ENCODE results near the gene CD33. TPM values are rescaled to one million over a fixed set of nuclear protein-coding genes. Genes with fewer than 3 reads are reported as not detected.

The CD33 gene
- total RNA-seq, 1 experiment from 2014 or later, result not detected

DNA sequence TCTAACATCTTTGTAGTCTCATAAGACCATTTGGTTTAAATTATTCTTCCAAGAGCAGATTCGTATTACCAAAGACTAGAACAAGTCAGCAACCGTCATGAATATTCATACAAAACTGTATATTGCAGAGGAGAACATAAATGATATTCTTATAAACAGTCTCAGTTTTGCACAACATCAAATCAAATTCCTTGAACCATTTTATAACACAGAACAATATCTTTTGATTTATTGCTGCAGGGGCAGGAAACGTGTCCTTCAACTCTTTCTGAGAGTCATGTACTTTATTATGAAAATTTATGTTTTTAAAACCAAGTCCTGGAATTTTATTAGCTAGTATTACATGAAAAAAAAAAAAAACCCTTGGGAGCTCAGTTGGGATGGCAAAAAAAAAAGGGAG, 52.2 kb downstream of the CD33 start:
- Histone ChIP-seq H3K4me3 (ENCODE audit: low read depth, low read length, poor library complexity, severe bottlenecking) (no peak overlapping the region), H3K9me3 (ENCODE audit: low read depth, low read length, poor library complexity, severe bottlenecking) (no peaks in the 10 kb centered on the region), H3K27me3 (replicated peaks; ENCODE audit: insufficient read depth, low read depth, low read length, poor library complexity) (no peaks in the 10 kb centered on the region), H3K4me1 (ENCODE audit: insufficient read depth, low read length, poor library complexity, severe bottlenecking) (no peaks in the 10 kb centered on the region), H3K27ac (ENCODE audit: low read depth, low read length, poor library complexity, severe bottlenecking) (no peak overlapping the region), H3K36me3 (ENCODE audit: insufficient read depth, low read length, poor library complexity, severe bottlenecking) (no peaks in the 10 kb centered on the region)
- no peak for DNase-seq (ENCODE audit: low spot score)
- TF ChIP-seq, protein P1, sequence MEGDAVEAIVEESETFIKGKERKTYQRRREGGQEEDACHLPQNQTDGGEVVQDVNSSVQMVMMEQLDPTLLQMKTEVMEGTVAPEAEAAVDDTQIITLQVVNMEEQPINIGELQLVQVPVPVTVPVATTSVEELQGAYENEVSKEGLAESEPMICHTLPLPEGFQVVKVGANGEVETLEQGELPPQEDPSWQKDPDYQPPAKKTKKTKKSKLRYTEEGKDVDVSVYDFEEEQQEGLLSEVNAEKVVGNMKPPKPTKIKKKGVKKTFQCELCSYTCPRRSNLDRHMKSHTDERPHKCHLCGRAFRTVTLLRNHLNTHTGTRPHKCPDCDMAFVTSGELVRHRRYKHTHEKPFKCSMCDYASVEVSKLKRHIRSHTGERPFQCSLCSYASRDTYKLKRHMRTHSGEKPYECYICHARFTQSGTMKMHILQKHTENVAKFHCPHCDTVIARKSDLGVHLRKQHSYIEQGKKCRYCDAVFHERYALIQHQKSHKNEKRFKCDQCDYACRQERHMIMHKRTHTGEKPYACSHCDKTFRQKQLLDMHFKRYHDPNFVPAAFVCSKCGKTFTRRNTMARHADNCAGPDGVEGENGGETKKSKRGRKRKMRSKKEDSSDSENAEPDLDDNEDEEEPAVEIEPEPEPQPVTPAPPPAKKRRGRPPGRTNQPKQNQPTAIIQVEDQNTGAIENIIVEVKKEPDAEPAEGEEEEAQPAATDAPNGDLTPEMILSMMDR (conservative IDR thresholded peaks at IDR 0.05; ENCODE audit: low read depth, low read length), result no peak
- TF ChIP-seq EZH2 (IDR thresholded peaks at IDR 0.05; ENCODE audit: borderline replicate concordance, low read depth, low read length, poor library complexity, severe bottlenecking), result no peak
- CTCF ChIA-PET, result no interaction called here
- POLR2A ChIA-PET (ENCODE audit: low non-redundant PET), result no interaction called here
- no TSS peak for BruUV-seq (replicated peaks)
- intact Hi-C loops (cut with micrococcal nuclease; ENCODE audit: unreplicated experiment), result no loop called here

DNA sequence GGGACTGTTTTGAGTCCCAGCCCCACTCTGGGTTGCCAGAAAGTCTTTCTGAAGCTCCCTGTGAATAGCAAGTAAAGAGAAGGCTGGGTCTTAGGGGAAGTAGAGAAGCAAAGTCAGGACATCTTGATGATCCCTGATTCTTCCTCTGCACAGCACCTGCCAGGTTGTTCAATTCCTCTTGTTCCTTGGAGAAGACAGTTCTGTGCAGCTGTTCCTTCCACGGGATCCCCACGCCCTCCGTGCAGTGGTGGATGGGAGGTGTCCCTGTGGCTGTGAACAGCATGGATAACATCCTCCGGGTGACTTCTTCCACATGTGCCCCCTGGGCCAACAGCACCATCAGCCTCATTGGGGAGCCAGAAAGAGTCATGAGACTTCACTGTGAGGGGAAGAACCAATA, 57.5 kb downstream of the CD33 start:
- no TSS peak for BruUV-seq (replicated peaks)
- intact Hi-C loops (cut with micrococcal nuclease; ENCODE audit: unreplicated experiment), result no loop called here
- TF ChIP-seq, protein P1 (conservative IDR thresholded peaks at IDR 0.05; ENCODE audit: low read depth, low read length), result no peak
- TF ChIP-seq EZH2 (IDR thresholded peaks at IDR 0.05; ENCODE audit: borderline replicate concordance, low read depth, low read length, poor library complexity, severe bottlenecking), result no peak
- H3K9me3 ChIP-seq (ENCODE audit: low read depth, low read length, poor library complexity, severe bottlenecking), result no peaks in the 10 kb centered on the region
- no peak overlapping the region for H3K27ac ChIP-seq (ENCODE audit: low read depth, low read length, poor library complexity, severe bottlenecking)
- H3K4me1 ChIP-seq (ENCODE audit: insufficient read depth, low read length, poor library complexity, severe bottlenecking), result no peaks in the 10 kb centered on the region
- no peaks in the 10 kb centered on the region for H3K36me3 ChIP-seq (ENCODE audit: insufficient read depth, low read length, poor library complexity, severe bottlenecking)
- ChIA-PET CTCF (no interaction called here), POLR2A (ENCODE audit: low non-redundant PET) (no interaction called here)
- no peak overlapping the region for H3K4me3 ChIP-seq (ENCODE audit: low read depth, low read length, poor library complexity, severe bottlenecking)
- DNase-seq (ENCODE audit: low spot score), result no peak
- peaks cover 24% of the 10 kb centered on the region for H3K27me3 ChIP-seq (replicated peaks; ENCODE audit: insufficient read depth, low read depth, low read length, poor library complexity)

DNA sequence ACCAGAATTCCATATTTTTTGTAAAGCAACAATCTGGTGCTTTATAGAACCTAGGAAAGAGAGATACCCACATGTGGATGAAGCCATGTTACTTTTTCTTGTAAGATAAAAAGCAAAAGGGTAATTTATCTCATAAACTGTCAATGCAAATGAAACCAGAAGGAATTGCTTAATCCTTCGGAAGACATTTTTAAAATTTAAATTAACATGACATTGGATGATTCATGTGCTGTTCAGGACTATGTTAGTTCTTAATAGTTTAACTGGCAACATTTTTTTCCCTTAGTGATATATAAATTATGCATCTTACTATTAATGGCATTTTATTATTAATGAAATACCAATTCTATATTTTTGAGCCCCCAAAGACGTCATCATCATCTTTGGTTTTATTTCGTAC, 60.8 kb downstream of the CD33 start:
- TF ChIP-seq, protein P1 (conservative IDR thresholded peaks at IDR 0.05; ENCODE audit: low read depth, low read length), result no peak
- no peak for TF ChIP-seq EZH2 (IDR thresholded peaks at IDR 0.05; ENCODE audit: borderline replicate concordance, low read depth, low read length, poor library complexity, severe bottlenecking)
- Histone ChIP-seq H3K27me3 (replicated peaks; ENCODE audit: insufficient read depth, low read depth, low read length, poor library complexity) (peaks cover 37% of the 10 kb centered on the region), H3K9me3 (ENCODE audit: low read depth, low read length, poor library complexity, severe bottlenecking) (no peaks in the 10 kb centered on the region), H3K4me1 (ENCODE audit: insufficient read depth, low read length, poor library complexity, severe bottlenecking) (no peaks in the 10 kb centered on the region), H3K36me3 (ENCODE audit: insufficient read depth, low read length, poor library complexity, severe bottlenecking) (no peaks in the 10 kb centered on the region), H3K4me3 (ENCODE audit: low read depth, low read length, poor library complexity, severe bottlenecking) (no peak overlapping the region), H3K27ac (ENCODE audit: low read depth, low read length, poor library complexity, severe bottlenecking) (no peak overlapping the region)
- ChIA-PET CTCF (no interaction called here), POLR2A (ENCODE audit: low non-redundant PET) (no interaction called here)
- intact Hi-C loops (cut with micrococcal nuclease; ENCODE audit: unreplicated experiment), result no loop called here
- DNase-seq (ENCODE audit: low spot score), result no peak
- BruUV-seq (replicated peaks), result no TSS peak

Small RNA genes lying within 50 kb of the gene (microRNA-seq; reads per million reads assigned to microRNA genes)
- not detected for gene MIR8074

Other genes with a start within 250 kb of the CD33 start
- not detected in 2 replicates for gene KLK7, start 241.2 kb upstream of the CD33 start, total RNA-seq (2021)
- not detected in 2 replicates for gene KLK8, start 223.5 kb upstream of the CD33 start, total RNA-seq (2021)
- gene KLK10, start 205.4 kb upstream of the CD33 start, total RNA-seq (2021), result not detected in 2 replicates
- gene KLK11, start 198.5 kb upstream of the CD33 start, total RNA-seq (2021), result not detected in 2 replicates
- gene KLK12, start 190.1 kb upstream of the CD33 start, total RNA-seq (2021), result not detected in 2 replicates
- gene KLK13, start 160.0 kb upstream of the CD33 start, total RNA-seq (2021), result not detected in 2 replicates
- 1.0 and 1.2 TPM in 2 replicates for gene KLK14, start 142.2 kb upstream of the CD33 start, total RNA-seq (2021)
- gene CTU1, start 116.7 kb upstream of the CD33 start, total RNA-seq (2021), result 11.8 and 13.4 TPM in 2 replicates
- not detected in 2 replicates for gene SIGLEC9, start 100.2 kb upstream of the CD33 start, total RNA-seq (2021)
- gene SIGLEC7, start 82.8 kb upstream of the CD33 start, total RNA-seq (2021), result not detected in 2 replicates
- not detected in 2 replicates for gene SIGLECL1, start 26.0 kb downstream of the CD33 start, total RNA-seq (2021)
- 0.39 and 0.94 TPM in 2 replicates for gene IGLON5, start 86.6 kb downstream of the CD33 start, total RNA-seq (2021)
- 0.69 and 0.94 TPM in 2 replicates for gene VSIG10L, start 117.1 kb downstream of the CD33 start, total RNA-seq (2021)
- gene ETFB, start 141.3 kb downstream of the CD33 start, total RNA-seq (2021), result 52.6 and 60.6 TPM in 2 replicates
- not detected in 2 replicates for gene CLDND2, start 143.9 kb downstream of the CD33 start, total RNA-seq (2021)
- gene NKG7, start 147.6 kb downstream of the CD33 start, total RNA-seq (2021), result not detected in 2 replicates
- gene LIM2, start 162.9 kb downstream of the CD33 start, total RNA-seq (2021), result not detected in 2 replicates
- gene C19orf84, start 165.5 kb downstream of the CD33 start, total RNA-seq (2021), result not detected in 2 replicates
- gene SIGLEC10, start 192.6 kb downstream of the CD33 start, total RNA-seq (2021), result not detected in 2 replicates
- gene SIGLEC8, start 233.4 kb downstream of the CD33 start, total RNA-seq (2021), result not detected in 2 replicates

Data from A673 (cell line).